Testis (tissue), 3 donors: ENCODE data around the gene GGACT. TPM values are rescaled to one million over a fixed set of nuclear protein-coding genes. Genes with fewer than 3 reads are reported as not detected.

Experiments used
- DNase-seq: peaks from one replicate; pipeline ENCODE4 v3.0.0-alpha.2; 2019
- H3K27ac ChIP-seq, 2 donors: fragments of 200-600 bp; sonication (generic); one replicate each; pipeline ENCODE4 v1.5.1; 2019
- H3K27me3 ChIP-seq: fragments of 200-600 bp; sonication (generic); one replicate; pipeline ENCODE4 v1.5.1; 2019
- H3K36me3 ChIP-seq: fragments of 200-600 bp; sonication (generic); one replicate; pipeline ENCODE4 v1.5.1; 2017; ENCODE audit warnings: low read depth; ENCODE audit errors: missing control alignments
- H3K4me1 ChIP-seq: fragments of 200-600 bp; sonication (generic); one replicate; pipeline ENCODE4 v1.5.1; 2019
- H3K4me3 ChIP-seq, 2 donors: fragments of 200-600 bp; sonication (generic); one replicate each; pipeline ENCODE4 v1.5.1; 2017 to 2019
- H3K9me3 ChIP-seq: fragments of 200-600 bp; sonication (generic); one replicate; pipeline ENCODE4 v1.5.1; 2017
- CTCF ChIP-seq, 3 experiments: fragments of 450-650 bp in 2 of 3; fragments of 200-600 bp in 1 of 3; sonication (generic) in 1 of 3; IDR thresholded peaks; one replicate each; pipeline ENCODE4 v1.5.1; 2016 to 2019; ENCODE audit warnings: antibody characterized with exemption in 3 of 3, mild to moderate bottlenecking in 2 of 3, moderate library complexity in 1 of 3
- POLR2A ChIP-seq: fragments of 450-650 bp; IDR thresholded peaks from one replicate; pipeline ENCODE4 v1.6.1; 2017; ENCODE audit warnings: antibody characterized with exemption, mild to moderate bottlenecking, moderate library complexity
- WGBS, 2 donors: methylation state at CpG; one replicate each; pipeline ENCODE4 v1.1.5; 2018; 5-methylcytosine and 5-hydroxymethylcytosine counted together
- intact Hi-C: fragments of 100-400 bp; cut with DNase I; formaldehyde crosslinking; loops from one replicate; pipeline ENCODE4 v1.15.1; 2023; ENCODE audit warnings: low total_unique reads
- polyA plus RNA-seq: library from polyadenylated mRNA; stranded (reverse); fragments of 350-450 nt; fragmentation: Illumina TruSeq; extraction: RNeasy Lipid Tissue Mini Kit (QIAGEN cat#74804); gene quantifications from one replicate; pipeline ENCODE4 v1.2.3, GENCODE V29; 2014; ENCODE audit warnings: low read depth, low replicate concordance; ENCODE audit not compliant: insufficient read depth
- total RNA-seq, 2 donors: library from RNA; depleted of rRNA; stranded (reverse); fragments of >200 nt; gene quantifications; one replicate each; pipeline ENCODE4 v1.2.3, GENCODE V29; 2016

Gene GGACT
- total and polyA plus RNA-seq, 3 donors from 2014 or later: 9.8 to 30.0 (median 18.9) TPM

- intact Hi-C loops: no loop called here
- TF ChIP-seq CTCF (IDR thresholded peaks at IDR 0.05) (no peak), POLR2A (no peak)
- no peak overlapping the region for H3K27ac ChIP-seq
Measured at GRCh38 chr13:100602493-100603111, 14.0 kb upstream of the GGACT start.

GRCh38 chr13:100601716-100602115 is 13.1 kb upstream of the GGACT start:
- Histone ChIP-seq H3K27me3 (no peaks in the 10 kb centered on the region), H3K9me3 (no peaks in the 10 kb centered on the region), H3K4me3 (no peak overlapping the region), H3K36me3 (no peaks in the 10 kb centered on the region), H3K4me1 (peaks cover 8% of the 10 kb centered on the region), H3K27ac (no peak overlapping the region)
- TF ChIP-seq POLR2A (no peak), CTCF (IDR thresholded peaks at IDR 0.05) (no peak)
- WGBS, 2 donors: 90 to 96% methylated on average over 7 of the region's 7 CpGs
- no peak for DNase-seq
- intact Hi-C loops: no loop called here

More at GRCh38 chr13:100602493-100603111, 14.0 kb upstream of the GGACT start:
- WGBS, 2 donors: 69 to 74% methylated on average over 8 of the region's 8 CpGs
- H3K4me3 ChIP-seq: no peak overlapping the region
- H3K27me3 ChIP-seq: no peaks in the 10 kb centered on the region
- H3K36me3 ChIP-seq: no peaks in the 10 kb centered on the region
- peaks cover 8% of the 10 kb centered on the region for H3K4me1 ChIP-seq
- DNase-seq: no peak
- no peaks in the 10 kb centered on the region for H3K9me3 ChIP-seq

- no peaks in the 10 kb centered on the region for H3K9me3 ChIP-seq
- intact Hi-C loops: no loop called here
- no peak overlapping the region for H3K4me3 ChIP-seq
- WGBS, 2 donors: 58 to 62% methylated on average over 6 of the region's 6 CpGs
- no peaks in the 10 kb centered on the region for H3K36me3 ChIP-seq
- no peaks in the 10 kb centered on the region for H3K27me3 ChIP-seq
- DNase-seq: no peak
- H3K4me1 ChIP-seq: peaks cover 8% of the 10 kb centered on the region
- TF ChIP-seq CTCF (IDR thresholded peaks at IDR 0.05) (no peak), POLR2A (no peak)
- no peak overlapping the region for H3K27ac ChIP-seq
Measured at GRCh38 chr13:100600915-100601314, 12.3 kb upstream of the GGACT start.

- DNase-seq: no peak
- Histone ChIP-seq H3K27me3 (no peaks in the 10 kb centered on the region), H3K9me3 (no peaks in the 10 kb centered on the region), H3K36me3 (no peaks in the 10 kb centered on the region), H3K4me3 (no peak overlapping the region), H3K27ac (no peak overlapping the region), H3K4me1 (peaks cover 8% of the 10 kb centered on the region)
- TF ChIP-seq CTCF (IDR thresholded peaks at IDR 0.05) (no peak), POLR2A (no peak)
- intact Hi-C loops: no loop called here
- WGBS, 2 donors: 89 to 97% methylated on average over 6 of the region's 6 CpGs
Measured at GRCh38 chr13:100600461-100600860, 11.9 kb upstream of the GGACT start.

GRCh38 chr13:100597253-100597652 is 8.7 kb upstream of the GGACT start:
- Histone ChIP-seq H3K4me3 (no peak overlapping the region), H3K36me3 (no peaks in the 10 kb centered on the region), H3K4me1 (no peaks in the 10 kb centered on the region), H3K27ac (no peak overlapping the region), H3K27me3 (no peaks in the 10 kb centered on the region), H3K9me3 (no peaks in the 10 kb centered on the region)
- intact Hi-C loops: no loop called here
- TF ChIP-seq POLR2A (no peak), CTCF (IDR thresholded peaks at IDR 0.05) (no peak)
- 85 to 97% methylated on average over 4 of the region's 4 CpGs for WGBS, 2 donors
- no peak for DNase-seq
